Tibial artery (tissue), 4 donors: ENCODE results near the gene ALDOC.

ENCODE experiments used
- DNase-seq, 2 donors: peaks; one replicate each; pipeline ENCODE4 v3.0.0-alpha.2; 2019
- H3K27ac ChIP-seq, 2 donors: fragments of 200-600 bp; sonication (generic) in 1 of 2; 1 replicate in 1 of 2; 2 replicates in 1 of 2; pipeline ENCODE4 v1.5.1; 2018 to 2019; ENCODE audit warnings: mild to moderate bottlenecking in 1 of 2
- H3K27me3 ChIP-seq, 2 donors: fragments of 200-600 bp; sonication (generic) in 1 of 2; one replicate each; pipeline versions ENCODE4 v1.5.1 to v1.6.0; 2016 to 2019
- H3K36me3 ChIP-seq, 3 donors: fragments of 200-600 bp; sonication (generic) in 2 of 3; one replicate each; pipeline ENCODE4 v1.5.1; 2016 to 2019; ENCODE audit warnings: mild to moderate bottlenecking in 2 of 3
- H3K4me1 ChIP-seq, 4 donors: fragments of 200-600 bp; sonication (generic) in 2 of 4; 1 replicate in 3 of 4; 2 replicates in 1 of 4; pipeline ENCODE4 v1.5.1; 2016 to 2019
- H3K4me3 ChIP-seq, 2 donors: fragments of 200-600 bp; sonication (generic) in 1 of 2; 1 replicate in 1 of 2; 2 replicates in 1 of 2; pipeline ENCODE4 v1.5.1; 2018 to 2019; ENCODE audit warnings: mild to moderate bottlenecking in 2 of 2
- H3K9me3 ChIP-seq, 3 donors: fragments of 200-600 bp; sonication (generic) in 1 of 3; one replicate each; pipeline ENCODE4 v1.5.1; 2016 to 2019
- intact Hi-C: fragments of 100-400 bp; cut with DNase I; formaldehyde crosslinking; loops from one replicate; pipeline ENCODE4 v1.15.0; 2023; ENCODE audit warnings: low total_unique reads
- TF ChIP-seq, protein P1 (sequence below), 2 experiments: fragments of 200-600 bp in 1 of 2; fragments of 450-650 bp in 1 of 2; IDR thresholded peaks; one replicate each; pipeline ENCODE4 v1.5.1; 2017 to 2019; ENCODE audit warnings: antibody characterized with exemption in 2 of 2, mild to moderate bottlenecking in 1 of 2, moderate library complexity in 1 of 2

The ALDOC gene

DNA sequence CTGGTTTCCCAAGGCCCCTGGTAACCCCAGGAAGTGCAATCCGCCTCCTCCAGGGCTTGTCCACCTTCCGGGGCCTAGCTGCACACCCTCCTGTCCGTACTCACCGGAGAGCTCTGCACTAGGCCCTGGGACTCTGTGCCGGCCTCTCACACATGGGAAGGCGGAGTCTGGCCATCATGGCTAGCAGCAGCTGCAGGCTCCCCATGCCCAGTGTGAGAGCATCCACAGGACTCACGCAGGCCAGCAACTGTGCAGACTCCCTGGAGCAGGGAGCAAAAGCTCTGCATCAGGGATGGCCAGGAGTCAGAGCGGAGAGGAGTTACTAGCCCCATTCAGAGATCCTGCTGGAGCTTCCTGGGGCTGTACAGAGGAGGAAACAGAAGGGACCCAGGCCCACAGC, 50.3 kb downstream of the ALDOC start:
- Histone ChIP-seq H3K27ac (no peak overlapping the region), H3K4me3 (no peak overlapping the region), H3K4me1 (peaks cover 0 to 25% (median 5%) of the 10 kb centered on the region in 4 donors), H3K9me3 (no peaks in the 10 kb centered on the region), H3K36me3 (no peaks in the 10 kb centered on the region), H3K27me3 (peaks cover 0 to 11% of the 10 kb centered on the region in 2 donors)
- DNase-seq = no peak
- intact Hi-C loops = no loop called here
- TF ChIP-seq, protein P1, sequence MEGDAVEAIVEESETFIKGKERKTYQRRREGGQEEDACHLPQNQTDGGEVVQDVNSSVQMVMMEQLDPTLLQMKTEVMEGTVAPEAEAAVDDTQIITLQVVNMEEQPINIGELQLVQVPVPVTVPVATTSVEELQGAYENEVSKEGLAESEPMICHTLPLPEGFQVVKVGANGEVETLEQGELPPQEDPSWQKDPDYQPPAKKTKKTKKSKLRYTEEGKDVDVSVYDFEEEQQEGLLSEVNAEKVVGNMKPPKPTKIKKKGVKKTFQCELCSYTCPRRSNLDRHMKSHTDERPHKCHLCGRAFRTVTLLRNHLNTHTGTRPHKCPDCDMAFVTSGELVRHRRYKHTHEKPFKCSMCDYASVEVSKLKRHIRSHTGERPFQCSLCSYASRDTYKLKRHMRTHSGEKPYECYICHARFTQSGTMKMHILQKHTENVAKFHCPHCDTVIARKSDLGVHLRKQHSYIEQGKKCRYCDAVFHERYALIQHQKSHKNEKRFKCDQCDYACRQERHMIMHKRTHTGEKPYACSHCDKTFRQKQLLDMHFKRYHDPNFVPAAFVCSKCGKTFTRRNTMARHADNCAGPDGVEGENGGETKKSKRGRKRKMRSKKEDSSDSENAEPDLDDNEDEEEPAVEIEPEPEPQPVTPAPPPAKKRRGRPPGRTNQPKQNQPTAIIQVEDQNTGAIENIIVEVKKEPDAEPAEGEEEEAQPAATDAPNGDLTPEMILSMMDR (IDR thresholded peaks at IDR 0.05) = no peak

DNA sequence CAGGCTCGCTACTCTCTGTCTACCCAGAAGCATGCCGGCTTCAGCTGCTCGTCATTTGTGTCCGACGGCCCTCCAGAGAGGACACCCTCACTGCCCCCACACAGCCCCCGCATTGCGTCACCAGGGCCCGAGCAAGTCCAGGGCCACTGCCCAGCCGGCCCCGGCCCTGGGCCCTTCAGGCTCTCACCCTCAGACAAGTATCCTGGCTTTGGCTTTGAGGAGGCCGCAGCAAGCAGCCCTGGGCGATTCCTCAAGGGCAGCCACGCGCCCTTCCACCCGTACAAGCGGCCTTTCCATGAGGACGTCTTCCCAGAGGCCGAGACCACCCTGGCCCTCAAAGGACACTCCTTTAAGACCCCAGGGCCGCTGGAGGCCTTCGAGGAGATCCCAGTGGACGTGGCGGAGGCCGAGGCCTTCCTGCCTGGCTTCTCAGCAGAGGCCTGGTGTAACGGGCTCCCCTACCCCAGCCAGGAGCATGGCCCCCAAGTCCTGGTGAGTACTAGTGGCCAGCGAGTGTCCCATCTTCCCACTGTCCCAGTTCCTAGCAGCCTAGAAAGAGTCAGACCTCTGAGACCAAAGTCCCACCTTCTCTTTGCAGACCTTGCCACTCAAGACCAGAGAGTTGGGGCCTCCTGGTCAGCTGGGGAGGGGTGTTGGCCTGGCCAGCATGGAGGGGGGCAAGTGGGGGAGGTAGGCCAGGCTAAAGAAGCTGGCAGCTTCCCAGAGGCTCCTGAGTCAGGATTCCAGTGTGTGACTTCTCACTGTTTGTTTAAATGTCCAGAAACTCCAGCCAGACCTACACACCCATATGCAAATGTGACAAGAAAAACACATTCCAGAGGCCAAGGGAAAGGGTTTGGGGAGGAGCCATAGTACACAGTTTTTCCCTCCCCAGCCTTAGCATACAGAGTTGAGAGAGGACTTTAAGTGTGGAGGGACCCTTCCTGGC, 51.9 kb downstream of the ALDOC start:
- Histone ChIP-seq H3K9me3 (no peaks in the 10 kb centered on the region), H3K36me3 (no peaks in the 10 kb centered on the region), H3K4me3 (no peak overlapping the region), H3K27ac (no peak overlapping the region), H3K27me3 (no peaks in the 10 kb centered on the region), H3K4me1 (peaks cover 0 to 25% (median 5%) of the 10 kb centered on the region in 4 donors)
- DNase-seq = no peak
- intact Hi-C loops = no loop called here
- TF ChIP-seq, protein P1 (IDR thresholded peaks at IDR 0.05) = no peak

DNA sequence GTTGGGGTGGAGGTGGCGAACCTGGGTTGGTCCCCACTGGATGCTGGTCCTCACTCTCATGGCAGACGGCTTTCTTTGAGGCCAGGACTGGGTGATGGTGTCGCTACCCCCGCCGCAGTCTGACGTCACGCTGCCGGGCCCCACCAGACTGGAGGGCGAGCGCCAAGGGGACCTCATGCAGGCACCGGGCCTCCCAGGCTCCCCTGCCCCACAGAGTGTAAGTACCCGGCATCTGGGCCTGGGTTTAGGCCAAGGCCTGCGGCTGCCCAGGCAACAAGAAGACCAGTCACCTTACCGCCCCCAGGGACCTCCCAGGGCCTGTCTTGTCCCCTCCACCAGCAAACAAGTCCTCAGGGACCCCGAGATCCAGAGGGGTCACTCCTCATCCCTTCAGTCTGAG, 52.8 kb downstream of the ALDOC start:
- Histone ChIP-seq H3K27ac (no peak overlapping the region), H3K36me3 (no peaks in the 10 kb centered on the region), H3K4me1 (peaks cover 0 to 25% (median 5%) of the 10 kb centered on the region in 4 donors), H3K27me3 (no peaks in the 10 kb centered on the region), H3K4me3 (no peak overlapping the region), H3K9me3 (no peaks in the 10 kb centered on the region)
- TF ChIP-seq, protein P1 (IDR thresholded peaks at IDR 0.05) = no peak
- DNase-seq = no peak
- intact Hi-C loops = no loop called here

DNA sequence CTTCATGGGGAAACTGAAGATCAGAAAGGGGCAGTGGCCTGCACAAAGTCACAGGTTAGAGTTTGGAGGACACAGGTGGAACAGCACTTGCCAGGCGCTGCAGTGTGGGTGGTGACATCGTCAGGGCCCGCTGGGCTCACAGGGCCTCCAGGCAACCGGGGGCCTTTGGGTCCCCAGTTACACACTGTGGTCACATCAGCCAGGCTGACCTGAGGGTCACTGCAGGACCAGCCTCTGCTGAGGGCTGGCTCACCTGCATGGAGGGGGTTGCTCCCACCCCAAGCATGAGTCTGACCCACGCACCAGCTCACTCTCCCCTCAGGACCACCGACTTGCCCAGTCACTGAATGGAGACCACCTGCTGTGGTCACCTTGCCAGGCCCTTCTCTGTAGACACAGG, 53.5 kb downstream of the ALDOC start:
- no peak for DNase-seq
- intact Hi-C loops = no loop called here
- Histone ChIP-seq H3K9me3 (no peaks in the 10 kb centered on the region), H3K36me3 (no peaks in the 10 kb centered on the region), H3K27me3 (no peaks in the 10 kb centered on the region), H3K27ac (no peak overlapping the region), H3K4me3 (no peak overlapping the region), H3K4me1 (peaks cover 0 to 22% (median 5%) of the 10 kb centered on the region in 4 donors)
- TF ChIP-seq, protein P1 (IDR thresholded peaks at IDR 0.05) = no peak
